Panc1 (cell line): ENCODE measurements around the gene SUCO. TPM values are rescaled to one million over a fixed set of nuclear protein-coding genes. Genes with fewer than 3 reads are reported as not detected.

Source experiments
- ATAC-seq: fragments of 200-7000 bp; cut with Tn5 transposase; 2 replicates; pipeline ENCODE4 v1.9.1; 2020; ENCODE audit warnings: mild to moderate bottlenecking, moderate library complexity
- Bru-seq: library from RNA; stranded (reverse); fragments of 400-500 nt; gene quantifications from one replicate; lab custom pipeline; 2021; lab: Mats Ljungman, UMichigan
- BruChase-seq, 2 experiments: library from RNA; stranded (reverse); fragments of 400-500 nt; gene quantifications; one replicate each; lab custom pipeline; 2021; lab: Mats Ljungman, UMichigan
- BruUV-seq: library from RNA; stranded (reverse); fragments of 400-500 nt; replicated peaks from 2 replicates; lab custom pipeline; 2021; lab: Mats Ljungman, UMichigan
- CTCF ChIA-PET: fragments of 300-600 bp; sonication (Branson Sonifier 250); formaldehyde crosslinking; loops from one replicate; lab custom pipeline; 2022; ENCODE audit warnings: antibody characterized with exemption; lab: Charles Lee
- POLR2A ChIA-PET: fragments of 300-600 bp; sonication (Branson Sonifier 250); formaldehyde crosslinking; loops from one replicate; lab custom pipeline; 2022; ENCODE audit warnings: antibody characterized with exemption; lab: Charles Lee
- DNase-seq: peaks from one replicate; pipeline ENCODE4 v3.0.0-alpha.2; 2010; ENCODE audit warnings: low read depth, low spot score
- H3K27ac ChIP-seq: 2 replicates; pipeline ENCODE4 v1.5.1; 2011; ENCODE audit warnings: mild to moderate bottlenecking, low read length, inconsistent platforms
- H3K27me3 ChIP-seq: fragments of 200-500 bp; sonication (Bioruptor generic); 2 replicates; pipeline ENCODE4 v1.6.0; 2014; ENCODE audit warnings: low read length, inconsistent platforms; ENCODE audit not compliant: control insufficient read depth, insufficient read depth
- H3K36me3 ChIP-seq: fragments of 200-500 bp; sonication (Bioruptor generic); 2 replicates; pipeline ENCODE4 v1.5.1; 2014; ENCODE audit warnings: inconsistent platforms, mild to moderate bottlenecking, low read length, moderate library complexity; ENCODE audit not compliant: control insufficient read depth, insufficient read depth
- H3K4me1 ChIP-seq: 2 replicates; pipeline ENCODE4 v1.5.1; 2011; ENCODE audit warnings: inconsistent platforms, mild to moderate bottlenecking, low read length, moderate library complexity; ENCODE audit not compliant: control insufficient read depth, insufficient read depth
- H3K4me3 ChIP-seq, 2 experiments: 2 replicates each; pipeline ENCODE4 v1.5.1; 2011 to 2012; ENCODE audit warnings: low read depth in 2 of 2, low read length in 2 of 2, mild to moderate bottlenecking in 2 of 2, inconsistent platforms in 1 of 2, moderate library complexity in 1 of 2
- H3K9me3 ChIP-seq: fragments of 200-500 bp; sonication (Bioruptor generic); 2 replicates; pipeline ENCODE4 v1.5.1; 2014; ENCODE audit warnings: low read depth, mild to moderate bottlenecking, inconsistent platforms, low read length, moderate library complexity; ENCODE audit not compliant: control insufficient read depth, insufficient read depth
- CTCF ChIP-seq: fragments of 450-650 bp; IDR thresholded peaks from 2 replicates; pipeline ENCODE4 v1.5.1; 2017; ENCODE audit warnings: mild to moderate bottlenecking
- POLR2AphosphoS5 ChIP-seq: IDR thresholded peaks from 2 replicates; pipeline ENCODE4 v1.6.1; 2012; ENCODE audit warnings: mild to moderate bottlenecking, low read depth, low read length, moderate library complexity
- REST ChIP-seq, 2 experiments: IDR thresholded peaks; 2 replicates each; pipeline ENCODE4 v1.6.1; 2011 to 2012; ENCODE audit warnings: low read depth in 2 of 2, control low read depth in 1 of 2, low read length in 1 of 2, mild to moderate bottlenecking in 1 of 2, moderate library complexity in 1 of 2; ENCODE audit not compliant: insufficient read depth in 1 of 2
- SIN3A ChIP-seq: IDR thresholded peaks from 2 replicates; pipeline ENCODE4 v1.6.1; 2012; ENCODE audit warnings: low read depth, mild to moderate bottlenecking, low read length, moderate library complexity, borderline replicate concordance; ENCODE audit not compliant: insufficient read depth
- TCF7L2 ChIP-seq: IDR thresholded peaks from 2 replicates; pipeline ENCODE4 v1.6.1; 2011; ENCODE audit warnings: mild to moderate bottlenecking, low read depth, low read length, inconsistent platforms
- in situ Hi-C: cut with HindIII; loops from 2 replicates; pipeline ENCODE4 v1.10.0; 2016; ENCODE audit warnings: low sequenced_read_pairs, low pct_unique_long_range_greater_than_20kb
- intact Hi-C: fragments of 100-400 bp; cut with micrococcal nuclease; formaldehyde crosslinking; loops from one replicate; pipeline ENCODE4 v1.10.0; 2022; ENCODE audit not compliant: unreplicated experiment
- long read RNA-seq: library from polyadenylated mRNA; unstranded; transcript quantifications from one replicate; pipeline ENCODE4 v2.0.0, GENCODE V29; 2021; ENCODE audit not compliant: unreplicated experiment
- polyA plus RNA-seq: library from polyadenylated mRNA; unstranded; fragments of >200 nt; gene quantifications from one replicate; pipeline ENCODE4 v1.2.1, GENCODE V29; 2012; ENCODE audit warnings: missing spikeins; ENCODE audit not compliant: insufficient read length
- total RNA-seq: library from RNA; stranded (reverse); gene quantifications from one replicate; pipeline ENCODE4 v1.2.1, GENCODE V29; 2021; ENCODE audit not compliant: unreplicated experiment

SUCO gene
- total RNA-seq (31.3 TPM), Bru-seq, nascent RNA (percentile 89 among the genes with signal in this experiment), BruChase-seq, experiment 1, labeled RNA remaining after a 2-hour chase (percentile 84 among the genes with signal in this experiment), BruChase-seq, experiment 2, labeled RNA remaining after a 6-hour chase (percentile 84 among the genes with signal in this experiment)
- 9.9 TPM for polyA plus RNA-seq
- long read RNA-seq, transcript SUCO-205 (2 exons, 756 nt): major isoform, 6 of 81 reads
- long read RNA-seq, partial matches to known transcripts: 25 of 81 reads
- long read RNA-seq, other reads (novel, unspliced or antisense): 50 of 81 reads

- no peaks in the 10 kb centered on the region for H3K27me3 ChIP-seq
- CTCF ChIA-PET: interaction anchor here (0.9 kb wide), 1 partner anchor 84 kb away, joined by 3 read pairs; no protein-coding TSS in a partner anchor
- in situ Hi-C loops: no loop called here
These were observed at the start of gene SUCO for GRCh38 chr1:172532700-172533512. Gene SUCO (plus strand): TSS chr1:172533150. CDS start chr1:172533436, 286 bp downstream.

More at GRCh38 chr1:172532700-172533512, at the start of gene SUCO:
- DNase-seq: peak; percentile 95
- peak; percentile 95 for ATAC-seq
- Histone ChIP-seq H3K9me3 (no peaks in the 10 kb centered on the region), H3K27ac (peak within 1 kb of the TSS; percentile 95), H3K4me3 (peak within 1 kb of the TSS; percentile 80 to 97), H3K36me3 (no peaks in the 10 kb centered on the region; the same call in 1 of the 2 replicates), H3K4me1 (peaks cover 29% of the 10 kb centered on the region)
- POLR2A ChIA-PET: interaction anchor here (0.6 to 0.7 kb wide), 2 partner anchors 15 to 66 kb away, joined by 3 read pairs; no protein-coding TSS in a partner anchor
- intact Hi-C loops: loop anchor here (5.0 kb wide), 1 partner anchor 86 kb away; no protein-coding TSS in a partner anchor
- BruUV-seq: no TSS peak
- TF ChIP-seq POLR2AphosphoS5 (peak; percentile 71; the same call in 1 of the 2 replicates), REST (IDR thresholded peaks at IDR 0.05; ENCODE audit: insufficient read depth in 1 of 2, low read depth in 2 of 2, low read length in 1 of 2) (no peak), CTCF (no peak), TCF7L2 (0 out of 2 replicates have a peak, but pooled peaks have one; percentile 12), SIN3A (peak; percentile 69; the same call in 1 of the 2 replicates)
